GM21825 (cell line): ENCODE data around the gene JRKL.

Source experiments
- ATAC-seq: cut with Tn5 transposase; IDR thresholded peaks from one replicate; pipeline ENCODE4 v1.9.1; 2021; ENCODE audit warnings: mild to moderate bottlenecking, moderate library complexity; ENCODE audit not compliant: unreplicated experiment

Gene JRKL

GRCh38 chr11:96389720-96390487 lies at the start of gene JRKL, which contains the start of gene CCDC82:
Gene JRKL (plus strand): TSS chr11:96390013. CDS start chr11:96390650, 637 bp downstream.
Gene CCDC82 (minus strand): TSS chr11:96389912. CDS start chr11:96384747, 5,165 bp downstream.
- peak; percentile 95 for ATAC-seq

- no peak for ATAC-seq
Measured at GRCh38 chr11:96340555-96340885, 49.3 kb upstream of the JRKL start.

- ATAC-seq: peak; percentile 28
Measured at GRCh38 chr11:96341211-96342013, 48.4 kb upstream of the JRKL start.

- ATAC-seq: no peak
Measured at GRCh38 chr11:96342014-96342960, 47.5 kb upstream of the JRKL start.

GRCh38 chr11:96342961-96343711 lies 46.7 kb upstream of the JRKL start, which contains the start of gene MAML2:
Gene MAML2 (minus strand): TSS chr11:96343195. CDS start chr11:96341895, 1,300 bp downstream.
- ATAC-seq: peak; percentile 81

- no peak for ATAC-seq
Measured at GRCh38 chr11:96356848-96357247, 33.0 kb upstream of the JRKL start.

- no peak for ATAC-seq
Measured at GRCh38 chr11:96357794-96358193, 32.0 kb upstream of the JRKL start.

GRCh38 chr11:96358321-96358720 lies 31.5 kb upstream of the JRKL start:
- ATAC-seq: no peak

GRCh38 chr11:96361778-96362177 lies 28.0 kb upstream of the JRKL start:
- ATAC-seq: no peak

- ATAC-seq: no peak
Measured at GRCh38 chr11:96365493-96365892, 24.3 kb upstream of the JRKL start.

GRCh38 chr11:96366024-96366423 lies 23.8 kb upstream of the JRKL start:
- no peak for ATAC-seq

- no peak for ATAC-seq
Measured at GRCh38 chr11:96367342-96367741, 22.5 kb upstream of the JRKL start.

- ATAC-seq: no peak
Measured at GRCh38 chr11:96373826-96374225, 16.0 kb upstream of the JRKL start.

- ATAC-seq: no peak
Measured at GRCh38 chr11:96376796-96377195, 13.0 kb upstream of the JRKL start.

- no peak for ATAC-seq
Measured at GRCh38 chr11:96384156-96384555, 5.7 kb upstream of the JRKL start.

GRCh38 chr11:96385187-96385586 lies 4.6 kb upstream of the JRKL start:
- ATAC-seq: no peak

- peak; percentile 44 for ATAC-seq
Measured at GRCh38 chr11:96388891-96389719, 708 bp upstream of the JRKL start.

- no peak for ATAC-seq
Measured at GRCh38 chr11:96390488-96390792, 627 bp downstream of the JRKL start.

- no peak for ATAC-seq
Measured at GRCh38 chr11:96391698-96392307, 2.0 kb downstream of the JRKL start.
